8988T (cell line): ENCODE data around the gene MBLAC2.

Experiments
- DNase-seq: peaks from one replicate; pipeline ENCODE4 v3.0.0; 2011

MBLAC2 gene

DNA sequence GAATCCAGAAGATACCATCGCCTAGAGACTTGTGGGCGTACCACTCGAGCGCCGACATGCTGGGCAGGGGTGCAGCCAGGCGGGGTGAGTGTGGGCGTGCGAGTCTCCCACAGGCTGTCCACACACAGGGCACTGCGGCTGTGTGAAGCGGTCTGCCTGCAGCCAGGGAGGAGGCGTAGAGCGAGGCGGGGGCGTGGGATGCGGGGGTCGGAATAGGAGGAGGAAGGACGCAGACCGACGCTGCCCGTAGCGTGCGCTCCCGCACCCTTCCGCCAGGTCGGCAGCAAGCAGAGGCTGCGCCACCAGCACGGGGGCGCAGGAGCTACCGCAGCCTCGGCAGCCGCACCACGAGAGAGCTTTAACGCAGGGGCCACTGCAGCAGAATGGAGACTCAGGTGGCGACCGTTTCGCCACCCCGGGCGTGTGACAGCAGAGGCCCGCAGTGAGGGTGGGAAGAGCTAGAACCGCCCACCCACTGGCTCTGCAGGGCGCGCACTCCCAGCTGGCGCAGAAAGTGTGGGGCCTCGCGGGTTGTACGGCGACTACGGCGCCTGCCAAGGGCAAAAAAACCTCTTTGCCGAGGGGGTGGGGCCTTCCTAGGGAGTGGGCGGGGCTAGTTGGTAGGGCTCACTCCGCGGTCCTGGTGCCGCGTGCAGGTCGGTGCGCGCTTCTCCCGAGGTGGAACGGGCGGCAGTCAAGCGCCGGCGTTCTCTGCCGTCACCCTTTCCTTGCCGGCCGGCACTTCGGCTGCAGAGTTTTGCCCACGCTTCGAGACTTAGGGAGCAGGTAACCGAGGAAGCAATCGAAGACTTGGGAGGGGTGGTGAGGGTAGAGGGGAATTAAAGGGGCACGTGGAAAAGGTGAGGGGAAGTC is at the start of gene MBLAC2, which contains the start of gene POLR3G:
MBLAC2 (minus strand) TSS at position 537 of the 873 bp plus-strand sequence; CDS start at position 58, 479 bp downstream.
POLR3G (plus strand) TSS at position 630 of the 873 bp plus-strand sequence. CDS start 10,704 bp downstream, outside the sequence.
- DNase-seq, result peak; percentile 56

DNA sequence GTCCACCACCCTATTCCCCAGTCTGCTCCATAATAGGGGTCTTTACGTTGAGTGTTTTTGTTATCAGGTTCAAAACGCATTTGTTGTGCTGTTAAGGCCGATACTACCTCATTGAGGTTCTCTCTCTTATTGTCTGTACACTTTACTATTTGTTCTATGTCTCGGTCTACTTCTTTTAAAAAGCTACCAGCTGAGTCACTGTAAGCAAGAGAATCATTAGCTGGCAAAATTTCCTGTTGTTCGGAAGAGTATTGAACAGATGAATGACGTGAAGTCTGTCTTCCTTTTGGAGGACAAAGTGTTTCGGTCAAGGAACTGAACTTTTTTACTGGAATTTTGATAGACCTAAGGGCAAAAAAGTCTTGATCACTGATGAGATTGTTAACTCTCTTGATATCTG is 44.5 kb upstream of the MBLAC2 start:
- no peak for DNase-seq

GRCh38 chr5:90518661-90519060 is 44.1 kb upstream of the MBLAC2 start:
- DNase-seq, result no peak

GRCh38 chr5:90514520-90514919 is 39.9 kb upstream of the MBLAC2 start:
- DNase-seq, result no peak

GRCh38 chr5:90510438-90510837 is 35.9 kb upstream of the MBLAC2 start:
- no peak for DNase-seq

- no peak for DNase-seq
Observed at GRCh38 chr5:90506221-90506620, 31.6 kb upstream of the MBLAC2 start.

DNA sequence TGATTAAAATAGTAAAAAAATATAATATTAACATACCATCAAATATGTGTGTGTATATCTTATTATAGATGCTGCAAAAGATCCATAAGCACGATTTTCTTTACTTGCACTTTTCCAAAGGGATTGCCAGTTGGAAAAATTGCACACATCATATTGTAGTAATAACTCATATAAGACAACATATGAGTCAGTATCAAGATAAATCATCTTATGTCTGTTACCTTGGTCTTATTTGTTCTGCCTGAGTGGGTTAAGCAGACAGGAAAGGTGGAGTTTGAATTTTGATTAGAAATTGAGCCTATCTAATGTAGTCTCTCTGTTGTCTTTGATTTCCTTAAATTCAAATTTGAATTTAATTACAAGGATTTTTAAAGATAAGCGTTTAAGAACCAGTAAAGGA is 30.2 kb upstream of the MBLAC2 start:
- DNase-seq, result no peak

DNA sequence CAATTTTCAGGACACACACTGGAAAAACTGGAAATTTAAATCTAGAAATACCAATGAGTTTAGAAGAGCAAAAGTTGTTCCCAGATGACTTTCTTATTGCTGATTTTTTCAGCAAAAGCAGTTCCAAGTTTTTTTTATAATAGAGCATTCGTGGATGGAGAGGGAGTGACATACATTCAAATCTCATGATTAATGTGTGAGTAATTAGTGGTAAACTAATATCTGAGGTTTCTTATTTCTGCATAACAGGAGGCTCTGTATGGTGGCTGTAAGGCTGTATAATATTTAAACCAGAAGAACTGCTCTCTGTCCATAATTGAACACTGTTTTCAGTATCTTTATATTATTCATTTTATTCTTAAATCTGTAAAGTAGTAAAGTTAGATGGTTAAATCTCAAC is 29.0 kb upstream of the MBLAC2 start:
- DNase-seq, result no peak

GRCh38 chr5:90495146-90495545 is 20.6 kb upstream of the MBLAC2 start:
- no peak for DNase-seq

GRCh38 chr5:90494043-90494442 is 19.5 kb upstream of the MBLAC2 start:
- DNase-seq, result no peak

DNA sequence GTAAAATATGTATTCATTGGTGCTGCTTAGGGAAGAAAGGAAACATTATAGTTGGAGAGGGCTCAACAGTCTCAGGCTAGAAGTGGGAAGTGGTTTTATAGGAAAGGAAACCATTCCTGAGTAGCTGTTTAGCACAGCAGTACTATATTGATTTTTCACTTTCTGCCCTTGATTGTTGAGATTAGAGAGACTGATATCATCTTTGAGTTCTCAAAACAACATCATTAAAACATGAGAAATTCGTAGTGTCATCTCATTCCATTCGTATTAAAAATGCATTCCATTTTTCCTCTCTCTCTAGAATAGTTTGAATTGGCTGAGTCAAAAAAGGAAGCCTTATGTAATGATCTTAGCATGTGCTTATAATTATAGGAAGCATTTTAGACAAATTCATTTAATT is 14.2 kb upstream of the MBLAC2 start:
- DNase-seq, result no peak

- no peak for DNase-seq
Observed at GRCh38 chr5:90484540-90484939, 10.0 kb upstream of the MBLAC2 start.

- no peak for DNase-seq
Observed at GRCh38 chr5:90483206-90483605, 8.6 kb upstream of the MBLAC2 start.

DNA sequence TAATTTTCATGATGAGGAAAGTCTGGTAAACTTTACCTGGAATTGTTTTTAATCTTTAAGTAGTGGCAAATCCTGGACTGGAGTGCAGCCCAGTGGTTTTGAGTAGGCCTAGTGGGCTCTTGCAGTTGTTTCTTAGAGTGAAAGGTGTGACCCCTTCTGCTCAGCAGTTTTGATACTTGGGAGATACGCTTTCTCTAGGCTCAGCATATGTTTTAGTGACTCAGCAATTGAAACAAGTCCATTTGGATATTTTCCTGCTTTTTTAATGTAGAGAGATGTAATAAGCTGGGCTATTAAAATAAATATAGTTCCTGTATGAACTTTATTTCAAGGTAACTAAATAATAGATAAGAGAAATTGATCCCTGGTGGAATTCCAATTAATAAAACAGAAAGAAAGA is 6.1 kb upstream of the MBLAC2 start:
- no peak for DNase-seq

GRCh38 chr5:90479611-90480385 is 5.2 kb upstream of the MBLAC2 start:
- no peak for DNase-seq

DNA sequence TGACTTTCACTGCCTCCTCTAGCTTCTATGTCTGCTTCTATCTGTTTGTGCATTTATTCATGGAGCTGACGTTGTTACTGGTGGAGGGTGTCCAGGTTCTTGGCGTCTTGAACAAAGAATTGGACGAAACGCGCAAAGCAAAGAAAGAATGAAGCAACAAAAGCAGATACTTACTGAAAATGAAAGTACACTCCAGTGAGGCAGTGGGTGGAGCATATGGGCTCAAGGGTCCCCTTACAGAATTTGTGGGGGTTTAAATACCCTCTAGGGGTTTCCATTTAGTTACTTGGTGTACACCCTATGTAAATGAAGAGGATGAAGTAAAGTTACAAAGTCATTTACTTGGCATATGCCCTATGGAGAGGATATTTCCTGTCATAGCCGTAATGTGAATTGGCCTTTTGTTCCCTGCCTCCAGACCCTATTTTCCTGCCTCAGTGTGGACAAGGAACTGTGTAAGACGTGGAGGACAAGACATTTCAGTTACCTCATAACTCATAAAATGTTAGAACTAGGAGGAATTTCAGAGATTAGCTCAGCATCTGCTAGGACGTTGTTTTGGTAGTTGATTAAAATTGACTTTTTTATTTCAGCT is 3.1 kb upstream of the MBLAC2 start:
- no peak for DNase-seq

DNA sequence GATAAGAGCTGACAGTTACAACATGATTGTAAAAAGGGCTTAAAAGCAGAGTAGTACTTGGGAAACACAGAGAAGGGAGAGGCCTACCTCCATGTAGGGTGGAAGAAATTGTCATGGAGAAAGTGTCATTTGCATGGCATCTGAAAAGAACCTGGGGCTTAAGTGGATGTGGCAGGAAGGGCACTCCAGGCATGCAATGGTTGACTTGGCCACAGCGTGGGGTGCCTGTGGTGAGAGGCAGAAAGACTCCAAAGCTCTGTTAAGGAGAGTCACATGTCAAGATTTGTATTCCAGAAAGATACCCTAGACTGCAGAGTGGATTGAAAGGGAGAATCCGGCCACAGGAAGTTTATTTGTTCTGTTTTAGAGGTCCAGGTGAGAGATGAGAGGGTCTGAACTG is 2.5 kb upstream of the MBLAC2 start:
- no peak for DNase-seq

DNA sequence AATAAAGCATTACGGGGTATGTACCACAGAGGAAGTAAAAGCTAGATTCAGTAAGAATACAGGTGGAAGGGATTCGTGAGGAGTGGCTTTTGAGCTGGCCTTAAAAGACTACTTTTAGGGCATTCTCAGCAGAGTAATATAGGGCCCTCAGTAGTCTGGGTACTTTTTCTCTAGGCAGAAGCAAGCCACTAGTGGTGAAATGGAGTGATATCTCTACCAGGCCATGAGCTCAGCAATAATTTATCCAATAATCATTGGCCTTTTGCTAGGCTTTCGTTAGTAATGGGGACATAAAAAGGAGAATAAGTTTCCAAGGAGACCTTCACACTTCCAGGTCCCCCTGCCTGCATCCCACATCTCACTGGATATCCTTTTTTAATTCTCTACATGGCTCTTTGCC is 1.8 kb upstream of the MBLAC2 start:
- DNase-seq, result no peak

- DNase-seq, result no peak
Observed at GRCh38 chr5:90475436-90475980, 937 bp upstream of the MBLAC2 start.

GRCh38 chr5:90473396-90474234 is 956 bp downstream of the MBLAC2 start:
- DNase-seq, result no peak

DNA sequence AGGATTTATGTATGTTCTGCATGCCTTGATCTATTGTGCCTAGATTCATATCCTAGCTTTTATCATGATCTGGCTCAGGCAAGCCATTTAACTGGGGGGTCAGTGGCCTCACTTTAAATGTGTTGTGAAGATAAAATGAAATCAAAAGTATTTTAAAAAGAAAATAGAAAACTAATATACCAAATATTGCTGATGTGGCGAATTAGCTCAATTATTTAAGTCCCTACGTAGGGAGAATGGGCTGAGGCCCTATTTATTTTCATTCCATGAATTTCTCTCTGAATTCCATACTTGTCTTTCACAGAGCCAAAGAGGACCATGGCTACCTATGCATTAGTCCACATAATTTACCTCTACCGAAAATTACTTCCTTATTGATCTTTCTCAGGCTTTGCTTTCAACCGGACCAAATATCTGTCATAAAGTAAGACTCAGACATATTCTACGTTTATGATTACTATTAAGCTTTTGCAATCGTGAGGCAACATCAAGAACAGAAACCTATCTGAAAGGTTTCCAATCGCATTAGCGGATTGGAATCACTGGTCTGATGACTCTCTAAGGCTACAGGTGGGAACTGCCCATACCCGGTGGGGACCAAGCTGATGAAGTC is 1.7 kb downstream of the MBLAC2 start:
- no peak for DNase-seq

- DNase-seq, result no peak
Observed at GRCh38 chr5:90461288-90461687, 13.3 kb downstream of the MBLAC2 start.
